Right atrium auricular region (tissue), 2 donors: ENCODE results near the gene OR13J1. TPM values are rescaled to one million over a fixed set of nuclear protein-coding genes. Genes with fewer than 3 reads are reported as not detected.
"Not testable (repeated sequence)": the region's sequence is repeated elsewhere in the genome, so short reads cannot be mapped to it uniquely, and the experiment has no call there.

ENCODE experiments used
- DNase-seq: peaks from one replicate; pipeline ENCODE4 v3.0.0-alpha.2; 2019; ENCODE audit warnings: low spot score
- H3K27ac ChIP-seq, 2 donors: fragments of 200-600 bp; sonication (generic); 1 replicate in 1 of 2; 2 replicates in 1 of 2; pipeline ENCODE4 v1.5.1; 2016 to 2019
- H3K27me3 ChIP-seq, 2 donors: fragments of 200-600 bp; sonication (generic); one replicate each; pipeline versions ENCODE4 v1.5.1 to v1.6.0; 2017 to 2019
- H3K36me3 ChIP-seq: fragments of 200-600 bp; sonication (generic); one replicate; pipeline ENCODE4 v1.5.1; 2016
- H3K4me1 ChIP-seq, 2 donors: fragments of 200-600 bp; sonication (generic); one replicate each; pipeline versions ENCODE4 v1.5.1 to v1.6.0; 2017 to 2019
- H3K4me3 ChIP-seq, 2 donors: fragments of 200-600 bp; sonication (generic); 1 replicate in 1 of 2; 2 replicates in 1 of 2; pipeline ENCODE4 v1.5.1; 2017 to 2019; ENCODE audit warnings: mild to moderate bottlenecking in 1 of 2, moderate library complexity in 1 of 2
- H3K9me3 ChIP-seq, 2 donors: fragments of 200-600 bp; sonication (generic); one replicate each; pipeline ENCODE4 v1.5.1; 2019
- CTCF ChIP-seq, 2 donors: fragments of 200-600 bp; sonication (generic); IDR thresholded peaks; one replicate each; pipeline ENCODE4 v1.5.1; 2019; ENCODE audit warnings: antibody characterized with exemption in 2 of 2
- total RNA-seq, 2 donors: library from RNA; depleted of rRNA; stranded (reverse); fragments of >200 nt; gene quantifications; one replicate each; pipeline ENCODE4 v1.1.0, GENCODE V29; 2016

OR13J1 gene
- total RNA-seq, 2 donors from 2014 or later = not detected

GRCh38 chr9:35914301-35914807 is 44.2 kb upstream of the OR13J1 start:
- Histone ChIP-seq H3K4me3 (no peak overlapping the region), H3K27ac (peak overlapping the region; percentile 64 to 73), H3K36me3 (no peaks in the 10 kb centered on the region), H3K27me3 (no peaks in the 10 kb centered on the region), H3K9me3 (no peaks in the 10 kb centered on the region), H3K4me1 (peaks cover 0 to 80% of the 10 kb centered on the region in 2 donors)
- no peak for TF ChIP-seq CTCF (IDR thresholded peaks at IDR 0.05)
- DNase-seq = peak; percentile 85

- peaks cover 0 to 83% of the 10 kb centered on the region in 2 donors for H3K4me1 ChIP-seq
- H3K27ac ChIP-seq = peak overlapping the region; percentile 88 to 96
- H3K27me3 ChIP-seq, H3K36me3 ChIP-seq, DNase-seq, H3K9me3 ChIP-seq: not testable (repeated sequence)
- H3K4me3 ChIP-seq = peak overlapping the region in 1 of 2 donors; percentile 43
Observed at GRCh38 chr9:35913429-35913828, 43.2 kb upstream of the OR13J1 start.

GRCh38 chr9:35912791-35913400 is 42.7 kb upstream of the OR13J1 start:
- Histone ChIP-seq H3K4me1 (peaks cover 0 to 83% of the 10 kb centered on the region in 2 donors), H3K27me3 (no peaks in the 10 kb centered on the region), H3K9me3 (no peaks in the 10 kb centered on the region), H3K4me3 (peak overlapping the region; percentile 1 to 43), H3K27ac (peak overlapping the region; percentile 88 to 96), H3K36me3 (no peaks in the 10 kb centered on the region)
- DNase-seq = no peak
- TF ChIP-seq CTCF (IDR thresholded peaks at IDR 0.05) = no peak

GRCh38 chr9:35911690-35912089 is 41.5 kb upstream of the OR13J1 start:
- no peaks in the 10 kb centered on the region for H3K36me3 ChIP-seq
- H3K27me3 ChIP-seq = no peaks in the 10 kb centered on the region
- H3K9me3 ChIP-seq = no peaks in the 10 kb centered on the region
- peak overlapping the region; percentile 15 to 43 for H3K4me3 ChIP-seq
- peaks cover 0 to 86% of the 10 kb centered on the region in 2 donors for H3K4me1 ChIP-seq
- no peak for TF ChIP-seq CTCF (IDR thresholded peaks at IDR 0.05)
- peak overlapping the region; percentile 88 to 96 for H3K27ac ChIP-seq
- DNase-seq = no peak

GRCh38 chr9:35910613-35911359 is 40.6 kb upstream of the OR13J1 start:
- DNase-seq = no peak
- H3K4me1 ChIP-seq = peaks cover 0 to 89% of the 10 kb centered on the region in 2 donors
- H3K27ac ChIP-seq = peak overlapping the region; percentile 88 to 96
- H3K27me3 ChIP-seq = no peaks in the 10 kb centered on the region
- no peaks in the 10 kb centered on the region for H3K9me3 ChIP-seq
- peak in 1 of 2 donors; percentile 64 for TF ChIP-seq CTCF (IDR thresholded peaks at IDR 0.05)
- H3K36me3 ChIP-seq = no peaks in the 10 kb centered on the region
- peak overlapping the region; percentile 28 to 43 for H3K4me3 ChIP-seq
